Measurements from ENCODE around the gene BCL11B. TPM values are rescaled to one million over a fixed set of nuclear protein-coding genes. Genes with fewer than 3 reads are reported as not detected.

BCL11B gene
- total RNA-seq, 2 donors from 2014 or later, result 0.19 to 0.43 TPM

DNA sequence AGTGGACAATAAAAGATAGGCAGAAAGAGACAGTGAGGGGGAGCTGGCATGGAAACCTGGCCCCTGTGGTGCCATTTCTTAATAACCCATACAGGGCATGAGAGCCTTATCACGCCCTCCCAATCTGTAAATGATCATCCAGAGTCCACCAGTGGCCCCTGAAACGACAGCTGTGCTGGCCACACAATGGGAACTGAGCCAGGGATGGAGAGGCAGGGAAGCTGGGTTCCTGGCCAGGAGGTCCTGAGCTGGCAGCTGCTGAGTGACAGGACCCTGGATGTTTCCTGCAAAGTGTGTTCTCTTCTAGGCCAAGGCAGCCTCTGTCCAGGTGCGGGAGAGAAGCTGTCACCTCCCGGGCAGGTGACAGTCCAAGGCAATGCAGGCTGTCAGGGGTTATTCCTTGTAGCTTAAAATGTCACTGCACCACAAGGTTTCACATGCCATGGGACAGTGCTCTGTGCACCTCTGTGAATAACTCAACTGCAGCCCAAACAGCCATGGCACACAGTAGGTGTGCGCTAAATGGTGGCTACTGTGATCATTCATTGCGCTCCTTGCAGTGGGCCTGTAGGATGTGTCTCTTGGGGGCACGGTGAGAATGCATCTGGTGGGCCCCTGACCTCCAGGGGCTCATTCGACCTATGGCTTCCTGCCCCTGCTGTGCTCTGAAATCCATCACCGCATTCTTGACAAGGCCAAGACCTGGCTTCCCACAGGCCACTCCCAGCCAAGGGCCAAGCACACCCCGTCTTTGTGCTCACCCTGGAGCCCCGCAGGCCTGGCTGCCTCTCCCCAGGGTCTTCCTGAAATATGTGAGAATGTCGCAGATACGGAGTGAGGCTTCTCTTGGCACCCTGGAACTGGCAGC, 46.3 kb upstream of the BCL11B start:
- no peak overlapping the region for H3K4me3 ChIP-seq
- H3K4me1 ChIP-seq, result no peaks in the 10 kb centered on the region
- DNase-seq (ENCODE audit: low spot score), result no peak
- no peaks in the 10 kb centered on the region for H3K9me3 ChIP-seq
- H3K27ac ChIP-seq, result no peak overlapping the region
- no peaks in the 10 kb centered on the region for H3K27me3 ChIP-seq
- no peaks in the 10 kb centered on the region for H3K36me3 ChIP-seq
- TF ChIP-seq, protein P1, sequence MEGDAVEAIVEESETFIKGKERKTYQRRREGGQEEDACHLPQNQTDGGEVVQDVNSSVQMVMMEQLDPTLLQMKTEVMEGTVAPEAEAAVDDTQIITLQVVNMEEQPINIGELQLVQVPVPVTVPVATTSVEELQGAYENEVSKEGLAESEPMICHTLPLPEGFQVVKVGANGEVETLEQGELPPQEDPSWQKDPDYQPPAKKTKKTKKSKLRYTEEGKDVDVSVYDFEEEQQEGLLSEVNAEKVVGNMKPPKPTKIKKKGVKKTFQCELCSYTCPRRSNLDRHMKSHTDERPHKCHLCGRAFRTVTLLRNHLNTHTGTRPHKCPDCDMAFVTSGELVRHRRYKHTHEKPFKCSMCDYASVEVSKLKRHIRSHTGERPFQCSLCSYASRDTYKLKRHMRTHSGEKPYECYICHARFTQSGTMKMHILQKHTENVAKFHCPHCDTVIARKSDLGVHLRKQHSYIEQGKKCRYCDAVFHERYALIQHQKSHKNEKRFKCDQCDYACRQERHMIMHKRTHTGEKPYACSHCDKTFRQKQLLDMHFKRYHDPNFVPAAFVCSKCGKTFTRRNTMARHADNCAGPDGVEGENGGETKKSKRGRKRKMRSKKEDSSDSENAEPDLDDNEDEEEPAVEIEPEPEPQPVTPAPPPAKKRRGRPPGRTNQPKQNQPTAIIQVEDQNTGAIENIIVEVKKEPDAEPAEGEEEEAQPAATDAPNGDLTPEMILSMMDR (IDR thresholded peaks at IDR 0.05), result no peak

DNA sequence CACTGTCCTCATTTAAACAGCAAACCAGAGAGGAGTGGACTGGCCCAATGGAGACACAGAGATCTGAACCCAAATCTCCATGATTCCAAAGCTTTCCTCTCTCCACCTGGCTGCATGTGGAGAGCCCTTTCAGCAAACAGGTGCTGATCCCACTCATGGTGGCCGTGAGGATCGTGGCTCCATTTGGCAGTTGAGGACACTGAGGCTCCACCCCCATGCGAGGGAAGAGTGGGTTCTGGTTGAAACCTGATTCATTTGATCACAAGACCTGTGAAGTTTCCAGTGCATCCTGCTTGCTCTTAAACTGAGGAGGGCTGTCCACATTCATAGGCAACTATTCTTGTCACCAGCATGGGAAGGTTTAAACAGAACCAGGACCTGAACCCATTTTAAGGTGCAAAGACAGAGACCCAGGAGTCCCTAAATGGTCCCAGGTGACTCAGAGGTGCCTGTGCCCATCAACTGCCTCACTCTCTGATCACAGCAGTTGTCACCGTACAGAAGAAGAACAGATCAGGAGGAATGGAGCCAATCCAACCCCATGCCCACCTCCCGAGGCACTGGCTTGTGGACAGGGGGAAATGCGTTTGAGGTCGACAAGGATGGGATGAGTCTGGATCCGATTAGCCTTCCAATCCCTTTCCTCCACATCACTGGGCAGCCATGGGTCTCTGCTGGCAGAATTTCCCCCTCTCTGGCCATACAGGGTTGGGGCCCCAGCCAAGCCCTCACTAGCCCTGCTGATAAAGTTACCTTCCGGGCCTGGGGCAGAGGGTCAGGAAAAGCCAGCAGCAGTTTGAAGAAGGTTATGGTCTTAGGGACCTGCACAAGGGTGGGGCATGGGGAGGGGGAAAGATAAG, 45.5 kb upstream of the BCL11B start:
- Histone ChIP-seq H3K27me3 (no peaks in the 10 kb centered on the region), H3K36me3 (no peaks in the 10 kb centered on the region), H3K27ac (no peak overlapping the region), H3K4me1 (no peaks in the 10 kb centered on the region), H3K4me3 (no peak overlapping the region), H3K9me3 (no peaks in the 10 kb centered on the region)
- DNase-seq (ENCODE audit: low spot score), result no peak
- TF ChIP-seq, protein P1 (IDR thresholded peaks at IDR 0.05), result no peak

DNA sequence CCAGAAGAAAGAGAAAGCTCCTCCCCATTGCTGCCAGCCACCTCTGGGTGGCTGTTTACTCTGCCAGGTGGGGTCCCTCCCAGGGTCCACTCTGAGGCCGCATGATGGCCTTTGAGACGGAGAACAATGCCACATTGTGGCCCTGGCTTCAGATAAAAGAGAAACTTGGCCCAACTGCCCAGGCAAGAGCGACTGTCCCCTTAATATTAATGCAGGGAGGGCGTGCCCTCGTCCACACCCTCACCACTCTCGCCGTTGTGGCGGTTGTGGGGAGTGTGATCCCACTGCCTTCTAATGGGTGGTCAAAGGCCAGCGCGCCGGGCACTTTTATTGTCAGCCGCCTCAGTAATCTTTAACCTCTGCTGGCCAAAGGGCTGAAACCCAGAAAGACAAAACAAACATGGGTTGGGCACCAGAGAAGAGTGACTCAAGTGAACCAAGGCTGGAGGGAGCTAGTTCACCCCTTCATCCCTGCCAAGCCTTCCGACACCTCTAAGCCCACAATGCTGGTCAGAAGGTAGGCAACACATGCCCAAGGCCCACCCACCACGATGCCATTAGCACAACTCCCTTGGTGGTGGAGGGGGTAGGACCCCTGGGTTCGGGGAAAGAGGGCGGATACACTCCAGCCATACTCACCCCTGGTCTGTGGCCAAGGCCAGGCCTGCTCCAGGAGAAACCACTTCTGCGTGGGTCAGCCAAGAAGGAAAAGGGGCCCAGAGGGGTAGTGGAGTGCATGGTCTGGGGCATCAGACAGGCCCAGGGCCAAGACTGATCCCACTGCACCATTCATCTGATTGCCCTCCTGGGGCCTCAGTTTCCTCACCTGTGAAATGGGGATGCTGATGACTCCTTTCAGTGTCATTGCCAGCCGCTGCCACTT, 44.5 kb upstream of the BCL11B start:
- no peak for DNase-seq (ENCODE audit: low spot score)
- H3K27ac ChIP-seq, result no peak overlapping the region
- no peak overlapping the region for H3K4me3 ChIP-seq

DNA sequence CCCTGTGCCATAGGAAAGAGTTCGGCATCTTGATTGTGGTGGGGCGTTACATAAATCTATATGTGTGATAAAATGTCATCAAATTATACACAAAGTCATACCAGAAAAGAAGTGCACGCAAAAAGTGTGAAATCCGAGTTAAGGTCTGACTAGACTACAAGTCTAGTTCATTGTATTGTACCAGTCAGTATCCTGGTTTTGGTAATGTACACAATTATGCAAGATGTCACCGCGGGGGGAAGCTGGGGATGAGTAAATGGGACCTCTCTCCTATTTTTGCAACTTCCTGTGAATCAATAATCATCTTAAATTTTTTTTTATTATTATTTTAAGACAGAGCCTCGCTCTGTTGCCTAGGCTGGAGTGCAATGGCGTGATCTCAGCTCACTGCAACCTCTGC, 43.2 kb upstream of the BCL11B start:
- TF ChIP-seq, protein P1 (IDR thresholded peaks at IDR 0.05), result no peak
- no peak overlapping the region for H3K27ac ChIP-seq
- no peaks in the 10 kb centered on the region for H3K27me3 ChIP-seq
- no peak overlapping the region for H3K4me3 ChIP-seq
- no peaks in the 10 kb centered on the region for H3K4me1 ChIP-seq
- no peak for DNase-seq (ENCODE audit: low spot score)
- H3K36me3 ChIP-seq, result no peaks in the 10 kb centered on the region
- peaks cover 0 to 5% of the 10 kb centered on the region in 2 donors for H3K9me3 ChIP-seq

More for the DNA sequence above, 44.5 kb upstream of the BCL11B start:
- TF ChIP-seq, protein P1 (IDR thresholded peaks at IDR 0.05), result no peak
- no peaks in the 10 kb centered on the region for H3K9me3 ChIP-seq
- no peaks in the 10 kb centered on the region for H3K36me3 ChIP-seq
- no peaks in the 10 kb centered on the region for H3K4me1 ChIP-seq
- no peaks in the 10 kb centered on the region for H3K27me3 ChIP-seq

DNA sequence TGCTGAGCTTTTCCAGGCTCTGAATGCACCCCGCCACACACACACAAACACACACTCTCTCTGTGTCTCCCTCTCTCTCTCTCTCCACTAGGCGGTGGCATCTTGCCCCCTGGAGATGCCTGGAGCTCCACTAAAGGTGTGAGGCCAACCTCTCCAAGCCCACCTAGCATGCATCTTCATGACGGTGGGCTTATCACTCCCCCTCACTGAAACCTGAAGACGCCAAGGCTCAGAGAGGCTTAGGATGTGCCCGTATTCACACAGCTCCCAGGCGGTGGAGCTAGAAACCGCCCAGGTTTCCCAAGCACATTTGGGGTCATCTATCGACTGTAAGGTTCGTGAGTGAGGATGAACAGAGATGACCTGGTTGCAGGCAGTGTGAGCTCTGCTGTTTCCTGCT, 42.6 kb upstream of the BCL11B start:
- TF ChIP-seq, protein P1 (IDR thresholded peaks at IDR 0.05), result no peak
- Histone ChIP-seq H3K27me3 (no peaks in the 10 kb centered on the region), H3K27ac (no peak overlapping the region), H3K9me3 (peaks cover 0 to 5% of the 10 kb centered on the region in 2 donors), H3K36me3 (no peaks in the 10 kb centered on the region), H3K4me3 (no peak overlapping the region), H3K4me1 (no peaks in the 10 kb centered on the region)
- no peak for DNase-seq (ENCODE audit: low spot score)

Data from right atrium auricular region (tissue), 2 donors.